Activated CD4-positive, alpha-beta memory T cell treated with anti-CD3 and anti-CD28 coated beads for 36 hours (primary cell): Measurements from ENCODE around the gene CLDND2. TPM values are rescaled to one million over a fixed set of nuclear protein-coding genes. Genes with fewer than 3 reads are reported as not detected.

ENCODE experiments used
- CTCF ChIA-PET: fragments of 350-600 bp; sonication (Branson Sonifier 250); formaldehyde crosslinking; loops from one replicate; lab custom pipeline; 2021; ENCODE audit warnings: antibody characterized with exemption, inconsistent platforms; lab: Charles Lee
- POLR2A ChIA-PET: fragments of 350-600 bp; sonication (Branson Sonifier 250); formaldehyde crosslinking; loops from one replicate; lab custom pipeline; 2021; ENCODE audit warnings: antibody characterized with exemption; lab: Charles Lee
- DNase-seq: peaks from one replicate; pipeline ENCODE4 v3.0.0-alpha.2; 2020
- H3K27ac Mint-ChIP-seq: one replicate; pipeline ENCODE4 v1.8.0; 2021; ENCODE audit warnings: mixed read lengths
- H3K27me3 Mint-ChIP-seq: one replicate; pipeline ENCODE4 v1.8.0; 2021; ENCODE audit warnings: mixed read lengths
- H3K36me3 Mint-ChIP-seq: one replicate; pipeline ENCODE4 v1.8.0; 2021; ENCODE audit warnings: mixed read lengths
- H3K4me1 Mint-ChIP-seq: one replicate; pipeline ENCODE4 v1.8.0; 2021; ENCODE audit warnings: low read depth, mixed read lengths
- H3K4me3 Mint-ChIP-seq: one replicate; pipeline ENCODE4 v1.8.0; 2021; ENCODE audit warnings: mild to moderate bottlenecking, mixed read lengths
- H3K9me3 Mint-ChIP-seq: one replicate; pipeline ENCODE4 v1.8.0; 2021; ENCODE audit warnings: mixed read lengths
- intact Hi-C: fragments of 100-400 bp; cut with micrococcal nuclease; formaldehyde crosslinking; loops from one replicate; pipeline ENCODE4 v1.15.1; 2023
- total RNA-seq, 2 experiments: library from RNA; stranded (reverse); gene quantifications; one replicate each; pipeline ENCODE4 v1.2.3, GENCODE V29; 2021

Gene CLDND2
- total RNA-seq, 2 experiments from 2014 or later: 2.8 to 4.8 TPM

DNA sequence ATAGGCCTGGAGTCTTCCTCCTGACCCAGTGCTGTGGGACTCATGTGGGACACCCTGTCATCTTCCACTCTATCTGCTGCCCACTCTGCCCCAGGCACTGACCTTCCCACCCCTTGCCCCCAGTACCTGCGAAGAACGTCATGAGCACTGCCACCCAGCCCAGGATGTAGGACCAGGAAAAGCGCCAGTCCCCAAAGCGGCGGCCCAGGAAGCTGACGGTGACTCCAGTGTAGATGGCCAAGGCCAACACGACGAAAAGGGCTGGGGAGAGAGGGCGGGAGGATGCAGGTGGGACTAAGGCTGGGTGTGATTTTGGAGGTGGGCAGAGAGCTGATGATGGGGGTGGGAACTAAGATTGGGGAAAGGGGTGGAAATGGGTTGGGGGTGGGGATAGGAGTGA is 11.6 kb upstream of the CLDND2 start:
- H3K36me3 Mint-ChIP-seq: no peaks in the 10 kb centered on the region
- CTCF ChIA-PET: interaction anchor here (0.9 to 1.1 kb wide), 2 partner anchors 27 to 39 kb away, joined by 3 read pairs; partner anchors contain the start of gene VSIG10L
- peaks cover 10% of the 10 kb centered on the region for H3K9me3 Mint-ChIP-seq
- H3K4me3 Mint-ChIP-seq: no peak overlapping the region
- H3K27ac Mint-ChIP-seq: no peak overlapping the region
- DNase-seq: no peak
- peaks cover 23% of the 10 kb centered on the region for H3K4me1 Mint-ChIP-seq
- POLR2A ChIA-PET: no interaction called here
- H3K27me3 Mint-ChIP-seq: no peaks in the 10 kb centered on the region
- intact Hi-C loops: no loop called here

DNA sequence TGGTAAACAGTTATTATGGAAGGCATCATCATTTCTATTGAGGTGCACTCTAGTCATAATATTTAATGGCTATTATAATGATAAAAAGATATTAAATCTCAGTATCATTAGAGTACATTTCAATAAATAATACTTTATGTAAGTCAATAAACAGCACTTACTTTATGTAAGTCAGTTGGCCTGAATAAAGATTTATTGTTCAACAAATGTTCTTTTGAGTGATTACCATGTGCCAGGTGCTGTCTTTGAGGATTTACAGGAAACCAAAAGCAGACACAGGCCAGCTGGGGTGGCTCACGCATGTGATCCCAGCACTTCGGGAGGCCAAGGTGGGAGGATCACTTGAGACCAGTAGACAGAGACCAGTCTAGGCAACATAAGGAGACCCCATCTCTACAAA is 8.6 kb upstream of the CLDND2 start:
- POLR2A ChIA-PET: interaction anchor here (1.1 kb wide), 1 partner anchor 12 kb away, joined by 3 read pairs; no protein-coding TSS in a partner anchor
- H3K9me3 Mint-ChIP-seq: peaks cover 10% of the 10 kb centered on the region
- H3K36me3 Mint-ChIP-seq: no peaks in the 10 kb centered on the region

GRCh38 chr19:51375504-51376221 is 6.9 kb upstream of the CLDND2 start:
- H3K27me3 Mint-ChIP-seq: no peaks in the 10 kb centered on the region
- DNase-seq: peak; percentile 77
- intact Hi-C loops: no loop called here
- peaks cover 6% of the 10 kb centered on the region for H3K36me3 Mint-ChIP-seq
- ChIA-PET CTCF (interaction anchor here (1.0 to 1.3 kb wide), 2 partner anchors 13 to 37 kb away, joined by 3 to 4 read pairs; no protein-coding TSS in a partner anchor), POLR2A (interaction anchor here (0.6 kb wide), 1 partner anchor 20 kb away, joined by 3 read pairs; no protein-coding TSS in a partner anchor)
- peak overlapping the region; percentile 43 for H3K4me3 Mint-ChIP-seq
- peak overlapping the region; percentile 73 for H3K27ac Mint-ChIP-seq
- H3K9me3 Mint-ChIP-seq: peaks cover under 1% of the 10 kb centered on the region
- H3K4me1 Mint-ChIP-seq: peaks cover 62% of the 10 kb centered on the region

More for the DNA sequence above, 8.6 kb upstream of the CLDND2 start:
- Mint-ChIP-seq H3K4me1 (peaks cover 50% of the 10 kb centered on the region), H3K27ac (no peak overlapping the region), H3K4me3 (no peak overlapping the region), H3K27me3 (no peaks in the 10 kb centered on the region)
- CTCF ChIA-PET: interaction anchor here (1.3 kb wide), 1 partner anchor 284 kb away, joined by 3 read pairs; no protein-coding TSS in a partner anchor
- intact Hi-C loops: no loop called here
- no peak for DNase-seq

GRCh38 chr19:51372649-51373504 is 4.1 kb upstream of the CLDND2 start, which contains the start of gene NKG7:
Gene NKG7 (minus strand): TSS chr19:51372654. CDS start chr19:51372535, 119 bp downstream.
- intact Hi-C loops: loop anchor here (1.0 kb wide), 1 partner anchor 21 kb away; no protein-coding TSS in a partner anchor
- H3K27ac Mint-ChIP-seq: peak within 1 kb of the TSS; percentile 95
- peaks cover 71% of the 10 kb centered on the region for H3K4me1 Mint-ChIP-seq
- peak within 1 kb of the TSS; percentile 76 for H3K4me3 Mint-ChIP-seq
- peak; percentile 92 for DNase-seq
- H3K9me3 Mint-ChIP-seq: no peaks in the 10 kb centered on the region
- H3K27me3 Mint-ChIP-seq: no peaks in the 10 kb centered on the region
- CTCF ChIA-PET: interaction anchor here (0.9 to 2.7 kb wide), 5 partner anchors 8 to 288 kb away, joined by 3 to 9 read pairs (median 4); no protein-coding TSS in a partner anchor
- peaks cover 13% of the 10 kb centered on the region for H3K36me3 Mint-ChIP-seq
- POLR2A ChIA-PET: interaction anchor here (1.7 to 2.1 kb wide), 2 partner anchors 22 to 68 kb away, joined by 5 to 27 read pairs; no protein-coding TSS in a partner anchor

DNA sequence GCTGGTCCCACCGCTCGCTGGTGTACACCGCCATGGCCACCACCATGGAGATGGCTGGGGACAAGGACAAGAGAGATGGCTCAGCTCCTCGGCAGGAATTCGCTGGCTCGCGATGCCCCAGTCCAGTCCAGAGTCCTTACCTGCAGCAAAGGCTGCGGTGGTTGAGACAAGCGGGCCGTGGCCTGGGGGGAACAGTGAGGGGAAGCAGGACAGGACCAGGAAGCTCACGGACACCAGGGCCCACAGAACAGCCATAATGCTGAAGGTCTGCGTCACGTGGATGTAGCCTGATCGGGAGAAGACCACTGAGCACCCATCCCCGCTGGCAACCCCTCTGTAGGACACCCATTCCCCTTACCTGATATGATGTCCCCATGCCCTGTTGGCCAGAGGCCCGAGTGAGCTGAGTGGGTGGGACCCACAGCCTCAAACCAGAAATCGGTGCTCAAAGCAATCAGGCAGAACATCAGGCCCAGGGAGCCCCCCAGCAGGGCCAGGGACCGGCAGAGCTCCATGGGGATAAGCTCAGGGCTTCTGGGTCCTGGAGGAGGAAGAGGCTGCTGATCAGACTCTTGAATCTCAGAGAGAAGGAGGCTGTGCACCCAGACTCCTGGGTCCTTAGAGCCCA is 3.3 kb upstream of the CLDND2 start:
- POLR2A ChIA-PET: interaction anchor here (1.7 to 2.1 kb wide), 2 partner anchors 22 to 69 kb away, joined by 5 to 27 read pairs; no protein-coding TSS in a partner anchor
- DNase-seq: no peak
- Mint-ChIP-seq H3K4me1 (peaks cover 71% of the 10 kb centered on the region), H3K4me3 (peak overlapping the region; percentile 76), H3K27ac (peak overlapping the region; percentile 95), H3K36me3 (peaks cover 14% of the 10 kb centered on the region), H3K9me3 (no peaks in the 10 kb centered on the region), H3K27me3 (no peaks in the 10 kb centered on the region)
- intact Hi-C loops: no loop called here
- CTCF ChIA-PET: interaction anchor here (0.9 to 2.7 kb wide), 5 partner anchors 9 to 289 kb away, joined by 3 to 9 read pairs (median 4); no protein-coding TSS in a partner anchor

GRCh38 chr19:51371186-51371690 is 2.4 kb upstream of the CLDND2 start:
- POLR2A ChIA-PET: interaction anchor here (1.6 to 2.1 kb wide), 3 partner anchors 23 to 70 kb away, joined by 5 to 27 read pairs (median 6); no protein-coding TSS in a partner anchor
- intact Hi-C loops: no loop called here
- Mint-ChIP-seq H3K27ac (peak overlapping the region; percentile 95), H3K4me3 (peak overlapping the region; percentile 76), H3K4me1 (peaks cover 63% of the 10 kb centered on the region), H3K27me3 (no peaks in the 10 kb centered on the region), H3K36me3 (peaks cover 20% of the 10 kb centered on the region), H3K9me3 (no peaks in the 10 kb centered on the region)
- CTCF ChIA-PET: interaction anchor here (1.1 to 2.7 kb wide), 3 partner anchors 10 to 48 kb away, joined by 3 to 9 read pairs (median 5); no protein-coding TSS in a partner anchor
- no peak for DNase-seq

GRCh38 chr19:51370230-51370629 is 1.4 kb upstream of the CLDND2 start:
- Mint-ChIP-seq H3K4me3 (peak overlapping the region; percentile 76), H3K4me1 (peaks cover 58% of the 10 kb centered on the region), H3K27ac (peak overlapping the region; percentile 95), H3K27me3 (no peaks in the 10 kb centered on the region), H3K36me3 (peaks cover 21% of the 10 kb centered on the region), H3K9me3 (no peaks in the 10 kb centered on the region)
- ChIA-PET CTCF (interaction anchor here (1.1 to 1.2 kb wide), 2 partner anchors 24 to 49 kb away, joined by 3 read pairs; no protein-coding TSS in a partner anchor), POLR2A (interaction anchor here (0.8 to 1.6 kb wide), 2 partner anchors 24 to 25 kb away, joined by 3 to 6 read pairs; no protein-coding TSS in a partner anchor)
- intact Hi-C loops: no loop called here
- no peak for DNase-seq

- peaks cover 57% of the 10 kb centered on the region for H3K4me1 Mint-ChIP-seq
- intact Hi-C loops: loop anchor here (1.0 kb wide), 2 partner anchors 27 to 28 kb away; no protein-coding TSS in a partner anchor
- CTCF ChIA-PET: interaction anchor here (0.6 to 1.6 kb wide), 3 partner anchors 27 to 31 kb away, joined by 3 to 12 read pairs (median 3); no protein-coding TSS in a partner anchor
Measured at GRCh38 chr19:51367565-51368365, 1.0 kb downstream of the CLDND2 start.

DNA sequence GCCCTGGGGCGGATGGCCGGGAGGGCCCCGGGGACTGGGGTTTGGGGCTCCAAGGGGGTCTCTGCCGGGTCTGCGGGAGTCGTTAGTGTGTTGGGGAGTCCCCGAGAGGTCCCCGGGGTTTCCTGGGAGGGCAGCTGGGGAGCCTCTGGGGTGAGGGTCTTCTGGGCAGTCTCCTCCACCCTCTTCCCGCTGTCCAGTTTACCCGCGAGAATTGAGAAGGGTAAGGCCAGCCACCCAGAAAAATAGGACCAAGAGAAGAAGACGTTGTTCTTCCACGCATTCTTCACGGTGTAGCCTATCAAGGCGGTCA is 1.6 kb downstream of the CLDND2 start:
- peak overlapping the region; percentile 99 for H3K4me3 Mint-ChIP-seq
- peak overlapping the region; percentile 96 for H3K27ac Mint-ChIP-seq
- ChIA-PET POLR2A (interaction anchor here (1.1 to 2.9 kb wide), 4 partner anchors 27 to 81 kb away, joined by 3 to 22 read pairs (median 4); no protein-coding TSS in a partner anchor), CTCF (interaction anchor here (0.6 to 1.6 kb wide), 3 partner anchors 27 to 32 kb away, joined by 3 to 12 read pairs (median 3); no protein-coding TSS in a partner anchor)
- peaks cover 26% of the 10 kb centered on the region for H3K36me3 Mint-ChIP-seq
- intact Hi-C loops: loop anchor here (1.0 kb wide), 2 partner anchors 27 to 28 kb away; no protein-coding TSS in a partner anchor
- H3K27me3 Mint-ChIP-seq: no peaks in the 10 kb centered on the region
- peaks cover 57% of the 10 kb centered on the region for H3K4me1 Mint-ChIP-seq
- no peaks in the 10 kb centered on the region for H3K9me3 Mint-ChIP-seq
- no peak for DNase-seq

More at GRCh38 chr19:51367565-51368365, 1.0 kb downstream of the CLDND2 start:
- H3K36me3 Mint-ChIP-seq: peaks cover 26% of the 10 kb centered on the region
- POLR2A ChIA-PET: interaction anchor here (1.1 to 2.9 kb wide), 4 partner anchors 27 to 81 kb away, joined by 3 to 22 read pairs (median 4); no protein-coding TSS in a partner anchor
- H3K27ac Mint-ChIP-seq: peak overlapping the region; percentile 96
- H3K9me3 Mint-ChIP-seq: no peaks in the 10 kb centered on the region
- DNase-seq: peak; percentile 100
- H3K27me3 Mint-ChIP-seq: no peaks in the 10 kb centered on the region
- H3K4me3 Mint-ChIP-seq: peak overlapping the region; percentile 99
